HG02678 (cell line): ENCODE measurements around the gene HAUS7.

Experiments used
- ATAC-seq: cut with Tn5 transposase; IDR thresholded peaks from one replicate; pipeline ENCODE4 v1.9.1; 2021; ENCODE audit warnings: mild to moderate bottlenecking, moderate library complexity; ENCODE audit not compliant: unreplicated experiment

HAUS7 gene

GRCh38 chrX:153457136-153457825 is 13.1 kb downstream of the HAUS7 start:
- no peak for ATAC-seq

GRCh38 chrX:153456704-153457103 is 13.7 kb downstream of the HAUS7 start:
- no peak for ATAC-seq

- no peak for ATAC-seq
Observed at GRCh38 chrX:153456161-153456560, 14.2 kb downstream of the HAUS7 start.

GRCh38 chrX:153455571-153455970 is 14.8 kb downstream of the HAUS7 start:
- ATAC-seq, result no peak

GRCh38 chrX:153454901-153455550 is 15.3 kb downstream of the HAUS7 start:
- ATAC-seq, result no peak

- no peak for ATAC-seq
Observed at GRCh38 chrX:153450949-153451277, 19.5 kb downstream of the HAUS7 start.

- ATAC-seq, result no peak
Observed at GRCh38 chrX:153450114-153450948, 20.0 kb downstream of the HAUS7 start.

- no peak for ATAC-seq
Observed at GRCh38 chrX:153449368-153450113, 20.8 kb downstream of the HAUS7 start.

GRCh38 chrX:153448556-153449367 is 21.6 kb downstream of the HAUS7 start:
- ATAC-seq, result no peak

GRCh38 chrX:153447581-153447960 is 22.8 kb downstream of the HAUS7 start:
- ATAC-seq, result no peak

GRCh38 chrX:153446950-153447580 is 23.3 kb downstream of the HAUS7 start:
- no peak for ATAC-seq

- ATAC-seq, result no peak
Observed at GRCh38 chrX:153446636-153446936, 23.8 kb downstream of the HAUS7 start.

- ATAC-seq, result no peak
Observed at GRCh38 chrX:153445856-153446635, 24.3 kb downstream of the HAUS7 start, which contains the start of gene TREX2. Gene TREX2, minus strand, starts transcription at chrX:153446056. Its CDS starts 626 bp downstream, at chrX:153445430.

GRCh38 chrX:153445106-153445855 is 25.1 kb downstream of the HAUS7 start:
- ATAC-seq, result no peak

- no peak for ATAC-seq
Observed at GRCh38 chrX:153444333-153445011, 25.9 kb downstream of the HAUS7 start.

GRCh38 chrX:153443476-153444332 is 26.7 kb downstream of the HAUS7 start:
- ATAC-seq, result no peak

- ATAC-seq, result no peak
Observed at GRCh38 chrX:153442463-153442862, 27.9 kb downstream of the HAUS7 start.
